GM12878 (cell line): ENCODE data around the gene PCSK6. TPM values are rescaled to one million over a fixed set of nuclear protein-coding genes. Genes with fewer than 3 reads are reported as not detected.

Source experiments
- ATAC-seq: fragments of 200-7000 bp; cut with Tn5 transposase; 3 replicates; pipeline ENCODE4 v1.9.1; 2020; ENCODE audit warnings: mild to moderate bottlenecking, moderate library complexity
- BruUV-seq: library from RNA; stranded (reverse); fragments of 400-500 nt; replicated peaks from 2 replicates; lab custom pipeline; 2021; lab: Mats Ljungman, UMichigan
- CTCF ChIA-PET: fragments of 300-600 bp; sonication (Branson Sonifier 250); formaldehyde crosslinking; extraction: SDS; loops from one replicate; lab custom pipeline; 2021; ENCODE audit warnings: inconsistent platforms; lab: Yijun Ruan, JAX
- POLR2A ChIA-PET: fragments of 350-600 bp; formaldehyde crosslinking; extraction: SDS; loops from one replicate; lab custom pipeline; 2021; ENCODE audit warnings: inconsistent platforms; lab: Charles Lee
- RAD21 ChIA-PET: fragments of 300-600 bp; sonication (Branson Sonifier 250); formaldehyde crosslinking; loops from one replicate; lab custom pipeline; 2023; ENCODE audit warnings: antibody characterized with exemption; ENCODE audit not compliant: unreplicated experiment; lab: Charles Lee
- SMC1A ChIA-PET: fragments of 300-600 bp; sonication (Branson Sonifier 250); formaldehyde crosslinking; loops from one replicate; lab custom pipeline; 2023; ENCODE audit not compliant: unreplicated experiment, uncharacterized antibody; lab: Charles Lee
- DNase-seq: peaks from one replicate; pipeline ENCODE4 v3.0.0-alpha.2; 2011; ENCODE audit warnings: low read depth, low spot score
- FAIRE-seq: peaks from 3 replicates; lab custom pipeline; 2011; peaks lifted over from hg19 to GRCh38; lab: Jason Lieb, UNC
- H2AFZ ChIP-seq: 2 replicates; pipeline ENCODE4 v1.6.0; 2011; ENCODE audit warnings: low read depth, low read length, control low read depth; ENCODE audit not compliant: control insufficient read depth
- H3K27ac ChIP-seq: 2 replicates; pipeline ENCODE4 v1.5.1; 2011; ENCODE audit warnings: control low read depth; ENCODE audit not compliant: control insufficient read depth, insufficient read depth
- H3K27me3 ChIP-seq, 2 experiments: replicated peaks in 1 of 2; 2 replicates each; pipeline versions ENCODE4 v1.6.0 to v1.6.1; 2011; ENCODE audit warnings: low read length in 1 of 2; ENCODE audit not compliant: control insufficient read depth in 2 of 2, insufficient read depth in 2 of 2
- H3K36me3 ChIP-seq, 2 experiments: 2 replicates each; pipeline ENCODE4 v1.5.1; 2011; ENCODE audit warnings: low read length in 1 of 2; ENCODE audit not compliant: control insufficient read depth in 2 of 2, insufficient read depth in 2 of 2
- H3K4me1 ChIP-seq: 2 replicates; pipeline ENCODE4 v1.6.1; 2011; ENCODE audit warnings: mild to moderate bottlenecking, low read length, moderate library complexity, mixed read lengths; ENCODE audit not compliant: control insufficient read depth, insufficient read depth
- H3K4me2 ChIP-seq: 2 replicates; pipeline ENCODE4 v1.6.0; 2011; ENCODE audit warnings: control low read depth; ENCODE audit not compliant: control insufficient read depth, insufficient read depth
- H3K4me3 ChIP-seq: fragments of 200-600 bp; sonication (generic); 2 replicates; pipeline ENCODE4 v1.5.1; 2016
- H3K79me2 ChIP-seq: 2 replicates; pipeline ENCODE4 v1.6.0; 2011; ENCODE audit warnings: low read length; ENCODE audit not compliant: control insufficient read depth, insufficient read depth
- H3K9ac ChIP-seq: 2 replicates; pipeline ENCODE4 v1.8.0; 2011; ENCODE audit warnings: low read length, control low read depth, mixed read lengths; ENCODE audit not compliant: control insufficient read depth, insufficient read depth
- H3K9me3 ChIP-seq: replicated peaks from 3 replicates; pipeline ENCODE4 v1.5.1; 2011; ENCODE audit warnings: mild to moderate bottlenecking, low read length; ENCODE audit not compliant: control insufficient read depth, insufficient read depth
- H4K20me1 ChIP-seq: 2 replicates; pipeline ENCODE4 v1.6.0; 2011; ENCODE audit not compliant: control insufficient read depth, insufficient read depth
- CBFB ChIP-seq: IDR thresholded peaks from 2 replicates; pipeline ENCODE4 v1.6.1; 2016; ENCODE audit warnings: antibody characterized with exemption, low read depth
- EED ChIP-seq: sonication (generic); IDR thresholded peaks from 2 replicates; pipeline ENCODE4 v1.6.1; 2016; ENCODE audit warnings: antibody characterized with exemption, low read depth
- FOXK2 ChIP-seq: fragments of 450-650 bp; IDR thresholded peaks from 2 replicates; pipeline ENCODE4 v1.6.1; 2017; ENCODE audit warnings: mild to moderate bottlenecking, moderate library complexity
- MTA2 ChIP-seq: fragments of 450-650 bp; IDR thresholded peaks from 2 replicates; pipeline ENCODE4 v1.6.1; 2016; ENCODE audit warnings: low read depth, mild to moderate bottlenecking, moderate library complexity
- MYC ChIP-seq: IDR thresholded peaks from 2 replicates; pipeline ENCODE4 v1.6.1; 2011; ENCODE audit warnings: mild to moderate bottlenecking, low read length, moderate library complexity, inconsistent platforms; ENCODE audit not compliant: insufficient read depth, insufficient replicate concordance, insufficient read length, severe bottlenecking
- NKRF ChIP-seq: fragments of 450-650 bp; conservative IDR thresholded peaks from 2 replicates; pipeline ENCODE4 v1.6.1; 2017; ENCODE audit warnings: mild to moderate bottlenecking, moderate library complexity
- RELB ChIP-seq: fragments of 450-650 bp; IDR thresholded peaks from 2 replicates; pipeline ENCODE4 v1.6.1; 2017; ENCODE audit warnings: low read depth, mild to moderate bottlenecking, moderate library complexity
- TARDBP ChIP-seq: IDR thresholded peaks from 2 replicates; pipeline ENCODE4 v1.6.1; 2016; ENCODE audit warnings: borderline replicate concordance
- YY1 ChIP-seq: IDR thresholded peaks from 2 replicates; pipeline ENCODE4 v1.6.1; 2011; ENCODE audit warnings: low read depth, mild to moderate bottlenecking, low read length
- WGBS: methylation state at CpG from one replicate; pipeline ENCODE4 v1.1.6; 2016; ENCODE audit warnings: low lambda C conversion rate; ENCODE audit not compliant: insufficient replicate concordance, insufficient coverage; ENCODE audit errors: missing lambda C conversion rate; 5-methylcytosine and 5-hydroxymethylcytosine counted together
- in situ Hi-C: fragments of 300-500 bp; cut with MboI; formaldehyde crosslinking; loops from 9 replicates; pipeline ENCODE4 v1.14.3; 2018; ENCODE audit warnings: mixed read lengths
- intact Hi-C: fragments of 100-400 bp; cut with micrococcal nuclease; formaldehyde crosslinking; loops from one replicate; pipeline ENCODE4 v1.14.2; 2022; ENCODE audit not compliant: unreplicated experiment
- polyA plus RNA-seq, 11 experiments: library from polyadenylated mRNA; depleted of rRNA in 4 of 11; unstranded in 6 of 11; stranded (reverse) in 5 of 11; fragments of >200 nt; fragmentation: Nextera tagmentation in 4 of 11; fragmentation: Illumina TruSeq in 1 of 11; extraction: Ambion mirVana in 4 of 11; extraction: Trizol in 1 of 11; gene quantifications; 1 replicate in 1 of 11; 2 replicates in 10 of 11; pipeline versions ENCODE4 v1.2.1 to v1.2.3, GENCODE V29; 2011 to 2016; ENCODE audit warnings: inconsistent platforms in 2 of 11, missing spikeins in 2 of 11, low read depth in 1 of 11
- total RNA-seq, 4 experiments: library from RNA; depleted of rRNA in 3 of 4; stranded (reverse); fragments of >200 nt in 3 of 4; fragmentation: Illumina TruSeq in 1 of 4; extraction: Trizol in 1 of 4; gene quantifications; 2 replicates each; pipeline versions ENCODE4 v1.2.1 to v1.2.3, GENCODE V29; 2013 to 2021

The PCSK6 gene
- total and polyA plus RNA-seq, 10 of the 15 experiments (the other 5 are each of a cell fraction or from before 2014, with no cell fraction given) = 0.19 to 0.67 (median 0.25) TPM; not detected in 4

- Histone ChIP-seq H3K36me3 (no peaks in the 10 kb centered on the region), H3K9ac (no peak overlapping the region), H3K27ac (no peak overlapping the region), H3K27me3 (peaks cover under 1 to 5% of the 10 kb centered on the region in 2 experiments), H3K4me3 (no peak overlapping the region), H3K4me2 (no peak overlapping the region), H3K4me1 (no peaks in the 10 kb centered on the region), H3K79me2 (no peaks in the 10 kb centered on the region), H3K9me3 (no peaks in the 10 kb centered on the region; the same call in 2 of the 3 replicates), H2AFZ (no peak overlapping the region), H4K20me1 (no peaks in the 10 kb centered on the region)
- no peak for FAIRE-seq
- TF ChIP-seq FOXK2 = no peak
- no peak for TF ChIP-seq TARDBP
- no peak for DNase-seq
- ChIA-PET RAD21 (no interaction called here), CTCF (no interaction called here), POLR2A (no interaction called here), SMC1A (no interaction called here)
- in situ Hi-C loops = no loop called here
- no TSS peak for BruUV-seq
- intact Hi-C loops = no loop called here
- no peak for ATAC-seq
- WGBS = 75% methylated on average over 7 of the region's 7 CpGs
These were observed 3.5 kb upstream of the PCSK6 start for GRCh38 chr15:101492766-101493692.

- Histone ChIP-seq H2AFZ (no peak overlapping the region), H3K27ac (no peak overlapping the region), H4K20me1 (no peaks in the 10 kb centered on the region), H3K4me3 (no peak overlapping the region), H3K36me3 (no peaks in the 10 kb centered on the region), H3K4me1 (no peaks in the 10 kb centered on the region), H3K27me3 (peaks cover 2 to 5% of the 10 kb centered on the region in 2 experiments), H3K9me3 (no peaks in the 10 kb centered on the region; the same call in 2 of the 3 replicates), H3K4me2 (no peak overlapping the region), H3K79me2 (no peaks in the 10 kb centered on the region), H3K9ac (no peak overlapping the region)
- CTCF ChIA-PET = no interaction called here
- no TSS peak for BruUV-seq
- FAIRE-seq (no peak), ATAC-seq (no peak), DNase-seq (no peak)
- RAD21 ChIA-PET = no interaction called here
- in situ Hi-C loops (no loop called here), intact Hi-C loops (no loop called here)
- POLR2A ChIA-PET = no interaction called here
- WGBS = 45% methylated on average over 18 of the region's 18 CpGs
- SMC1A ChIA-PET = no interaction called here
- no peak for TF ChIP-seq YY1
- no peak for TF ChIP-seq RELB
- TF ChIP-seq CBFB = no peak
- TF ChIP-seq EED = no peak
- TF ChIP-seq MTA2 = no peak
- no peak for TF ChIP-seq NKRF
- TF ChIP-seq MYC = no peak
These were observed 2.5 kb upstream of the PCSK6 start for GRCh38 chr15:101491734-101492640.
